Activated CD8-positive, alpha-beta memory T cell treated with anti-CD3 and anti-CD28 coated beads, Interleukin-2, amount 50 U/mL, for 48 hours (primary cell): Measurements from ENCODE around the gene SEC22B.
"Not testable (repeated sequence)": the region's sequence is repeated elsewhere in the genome, so short reads cannot be mapped to it uniquely, and the experiment has no call there.

Experiments used
- DNase-seq: peaks from one replicate; pipeline ENCODE4 v3.0.0-alpha.2; 2020

SEC22B gene

GRCh38 chr1:120176092-120176855 lies at the start of gene SEC22B:
SEC22B (minus strand) TSS chr1:120176520; CDS start chr1:120176381, 139 bp downstream.
- DNase-seq: peak; percentile 89

- DNase-seq: not testable (repeated sequence)
These were observed 41.6 kb upstream of the SEC22B start for GRCh38 chr1:120217933-120218332.

GRCh38 chr1:120217175-120217929 lies 41.0 kb upstream of the SEC22B start:
- DNase-seq: not testable (repeated sequence)

- DNase-seq: not testable (repeated sequence)
These were observed 37.3 kb upstream of the SEC22B start for GRCh38 chr1:120213606-120214005.

- DNase-seq: not testable (repeated sequence)
These were observed 34.4 kb upstream of the SEC22B start for GRCh38 chr1:120210754-120211153.

- DNase-seq: peak; percentile 55
These were observed 20.8 kb upstream of the SEC22B start for GRCh38 chr1:120196863-120197775.

- DNase-seq: not testable (repeated sequence)
These were observed 12.3 kb upstream of the SEC22B start for GRCh38 chr1:120188626-120189025.

- DNase-seq: not testable (repeated sequence)
These were observed 5.9 kb upstream of the SEC22B start for GRCh38 chr1:120182176-120182707.

- not testable (repeated sequence) for DNase-seq
These were observed 3.7 kb upstream of the SEC22B start for GRCh38 chr1:120179811-120180690.

GRCh38 chr1:120178799-120179756 lies 2.8 kb upstream of the SEC22B start:
- no peak for DNase-seq

- DNase-seq: not testable (repeated sequence)
These were observed 1.7 kb upstream of the SEC22B start for GRCh38 chr1:120178058-120178457.

GRCh38 chr1:120175688-120176087 lies 632 bp downstream of the SEC22B start:
- not testable (repeated sequence) for DNase-seq

- not testable (repeated sequence) for DNase-seq
These were observed 11.6 kb downstream of the SEC22B start for GRCh38 chr1:120164761-120165160.

- DNase-seq: not testable (repeated sequence)
These were observed 14.3 kb downstream of the SEC22B start for GRCh38 chr1:120162015-120162414.

- not testable (repeated sequence) for DNase-seq
These were observed 17.8 kb downstream of the SEC22B start for GRCh38 chr1:120158495-120158894.

GRCh38 chr1:120158086-120158485 lies 18.2 kb downstream of the SEC22B start:
- DNase-seq: not testable (repeated sequence)

- not testable (repeated sequence) for DNase-seq
These were observed 26.0 kb downstream of the SEC22B start for GRCh38 chr1:120150138-120150822.

GRCh38 chr1:120149420-120150059 lies 26.8 kb downstream of the SEC22B start:
- not testable (repeated sequence) for DNase-seq

GRCh38 chr1:120145806-120146205 lies 30.5 kb downstream of the SEC22B start:
- not testable (repeated sequence) for DNase-seq
